Activated T-helper 1 cell treated with Interleukin-2 at 50 U/mL for 16 hours (primary cell): ENCODE results near the gene DGCR8.
A peak's percentile ranks its signal among the peaks of the same experiment; 100 is the strongest.

Experiments used
- DNase-seq: peaks from one replicate; pipeline ENCODE4 v3.0.0-alpha.2; 2020; ENCODE audit warnings: low read depth

Gene DGCR8

GRCh38 chr22:20110359-20110985, 30.4 kb downstream of the DGCR8 start:
- DNase-seq: no peak

GRCh38 chr22:20111045-20111688, 31.1 kb downstream of the DGCR8 start:
- no peak for DNase-seq

DNA sequence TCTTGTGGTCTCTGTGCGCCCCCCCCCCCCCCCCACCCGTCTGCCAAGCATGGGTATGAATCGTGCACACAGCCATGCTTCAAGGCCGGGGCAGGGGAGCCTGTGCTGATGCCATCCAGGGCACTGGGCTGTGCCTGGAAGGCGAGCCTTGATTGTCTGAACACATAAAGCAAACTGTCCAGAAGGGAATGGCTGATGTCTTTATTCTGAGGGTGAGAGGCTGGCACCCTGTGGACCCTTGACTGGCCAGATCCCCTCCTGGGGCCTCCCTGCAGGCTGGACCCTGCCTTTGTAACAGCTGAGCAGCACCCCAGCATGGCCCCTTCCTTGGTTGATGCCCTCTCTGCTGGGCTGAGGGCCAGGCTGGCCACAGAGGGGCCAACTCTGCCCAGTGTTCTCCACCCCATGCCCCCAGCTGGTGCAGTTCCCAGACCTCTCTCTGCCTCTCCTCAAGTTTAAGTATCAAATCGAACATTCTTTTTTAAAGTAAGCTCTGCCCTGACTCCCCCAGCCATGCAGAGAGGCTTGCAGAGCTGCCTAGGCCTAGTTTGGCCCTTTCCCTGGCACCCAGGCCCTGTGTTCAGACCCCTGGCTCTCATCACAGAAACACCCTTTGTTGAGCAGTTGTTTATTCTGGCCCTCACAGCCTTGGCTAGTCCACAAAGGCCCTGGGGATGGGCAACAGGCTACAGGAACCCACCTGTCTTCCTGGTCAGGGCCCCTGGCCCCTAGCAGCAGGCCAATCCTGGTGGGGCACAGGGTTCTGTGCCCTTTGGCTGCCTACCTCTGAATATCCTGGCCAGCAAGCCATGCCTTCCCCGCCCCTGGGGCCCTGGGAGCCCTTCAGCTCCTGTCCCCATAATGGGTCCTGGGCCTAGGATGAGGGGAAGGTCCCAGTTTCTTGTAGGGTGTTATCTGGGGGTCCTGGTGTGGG, 31.9 kb downstream of the DGCR8 start:
- no peak for DNase-seq

DNA sequence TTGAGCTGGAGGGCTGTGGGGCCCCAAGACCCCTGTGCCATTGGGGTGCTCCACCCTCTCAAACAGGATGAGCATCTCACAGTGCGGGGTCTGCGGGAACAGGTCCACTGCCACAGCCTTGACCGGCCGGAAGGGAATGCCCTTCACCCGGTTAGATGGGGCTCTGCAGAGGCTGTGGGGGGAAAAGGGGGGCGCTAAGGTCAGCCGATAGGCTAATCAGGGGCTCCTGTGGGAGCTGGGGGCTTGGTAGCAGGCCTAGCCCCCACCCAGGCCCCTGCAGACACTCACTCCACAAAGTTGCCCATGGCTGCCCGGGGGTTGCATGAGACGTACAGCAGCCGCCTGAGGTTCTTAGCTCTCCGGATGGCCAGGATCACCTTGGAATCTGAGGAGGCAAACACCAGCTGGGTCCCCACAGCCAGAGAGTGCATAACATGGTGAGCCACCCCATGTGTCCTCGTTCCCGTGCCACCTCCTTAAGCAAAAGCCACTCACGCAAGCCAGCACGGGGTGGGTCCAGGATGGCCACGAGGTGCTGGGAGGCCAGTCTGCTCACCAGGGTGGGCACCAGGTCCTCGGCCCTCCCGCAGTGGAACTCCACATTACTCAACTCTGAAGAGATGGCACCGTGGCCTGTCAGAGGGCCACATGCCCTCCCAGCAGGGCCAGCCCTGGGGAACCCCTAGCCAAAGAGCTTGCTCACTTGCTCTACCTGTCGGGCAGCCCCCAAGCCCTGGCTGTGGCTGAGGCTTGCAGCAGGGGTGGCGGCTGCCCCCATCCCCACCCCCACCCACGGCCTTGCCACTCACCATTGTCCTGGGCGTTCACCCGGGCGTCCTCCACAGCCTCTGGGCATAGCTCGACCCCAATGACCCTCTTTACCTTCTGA, 32.8 kb downstream of the DGCR8 start:
- no peak for DNase-seq

- no peak for DNase-seq
Observed at GRCh38 chr22:20113551-20114310, 33.7 kb downstream of the DGCR8 start.

GRCh38 chr22:20114506-20115475, 34.8 kb downstream of the DGCR8 start:
- DNase-seq: no peak

GRCh38 chr22:20115691-20116375, 35.8 kb downstream of the DGCR8 start, which contains the start of gene RANBP1:
RANBP1 (plus strand) TSS chr22:20116104; CDS start chr22:20116185, 81 bp downstream.
- DNase-seq: no peak

DNA sequence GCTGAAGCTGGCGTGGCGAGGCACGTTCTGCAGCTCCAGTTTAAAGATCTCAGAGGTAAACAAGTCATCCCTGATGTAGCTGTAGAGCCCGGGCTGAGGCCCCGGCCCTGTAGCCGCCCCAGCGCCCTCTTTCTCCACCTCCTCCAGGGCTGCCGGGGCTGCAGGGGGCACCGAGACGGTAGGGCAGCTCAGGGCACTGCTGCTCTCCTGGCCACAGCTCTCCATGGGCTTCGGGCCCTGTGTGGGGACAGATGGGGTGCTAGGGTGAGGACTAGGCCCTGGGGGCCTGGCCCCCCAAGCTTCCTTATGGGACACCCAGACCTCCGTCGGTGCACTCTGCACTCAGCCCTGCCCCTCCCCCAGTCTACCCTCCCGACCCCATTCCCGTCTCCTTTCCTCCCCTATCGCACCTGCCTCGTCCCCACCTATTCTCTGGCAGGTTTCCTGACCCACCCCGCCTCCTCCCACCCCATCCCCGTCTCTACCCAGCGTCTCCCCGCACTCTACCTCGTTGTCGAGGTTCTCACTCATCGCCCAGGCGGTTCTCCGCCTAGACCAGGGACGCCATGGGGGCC, 36.4 kb downstream of the DGCR8 start:
- DNase-seq: no peak

GRCh38 chr22:20116951-20117632, 37.1 kb downstream of the DGCR8 start, which contains the start of gene TRMT2A:
TRMT2A (minus strand) TSS chr22:20117226; CDS start chr22:20116906, 320 bp downstream.
- peak; percentile 94 for DNase-seq

GRCh38 chr22:20117633-20118299, 37.7 kb downstream of the DGCR8 start:
- no peak for DNase-seq

DNA sequence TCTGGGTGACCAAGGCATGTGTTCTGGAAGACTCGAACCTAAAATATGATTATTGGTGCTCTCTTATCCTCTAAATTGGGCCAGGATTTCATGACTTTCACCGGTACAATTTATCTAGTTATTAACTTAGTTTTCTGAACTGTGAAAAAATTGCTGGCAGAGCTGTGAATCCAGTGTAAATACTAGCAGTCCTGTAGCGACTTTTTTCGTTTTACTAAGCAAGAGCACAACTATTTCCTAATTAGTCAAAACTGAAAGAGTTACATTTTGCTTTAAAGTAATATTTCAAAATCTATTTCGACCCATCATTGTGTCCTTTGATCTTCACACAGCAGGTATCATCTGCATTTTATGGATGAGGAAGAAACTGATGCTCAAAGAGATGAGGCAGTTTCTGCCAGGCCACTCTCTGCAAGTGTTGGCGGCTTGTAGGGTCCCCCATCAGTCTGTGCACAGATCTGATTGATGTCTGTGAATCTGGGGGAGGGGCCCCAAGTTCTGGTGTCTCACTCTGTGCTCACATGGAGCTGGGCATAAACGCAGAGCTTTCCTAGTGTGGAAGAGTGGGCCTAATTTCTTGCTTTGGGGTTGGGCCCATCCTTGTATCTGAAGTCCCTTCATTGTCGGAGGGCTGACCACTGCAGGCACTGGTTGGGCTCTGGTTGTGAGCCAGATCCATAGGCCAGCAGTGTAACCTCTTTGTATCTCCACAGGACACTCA, 38.4 kb downstream of the DGCR8 start:
- DNase-seq: no peak

DNA sequence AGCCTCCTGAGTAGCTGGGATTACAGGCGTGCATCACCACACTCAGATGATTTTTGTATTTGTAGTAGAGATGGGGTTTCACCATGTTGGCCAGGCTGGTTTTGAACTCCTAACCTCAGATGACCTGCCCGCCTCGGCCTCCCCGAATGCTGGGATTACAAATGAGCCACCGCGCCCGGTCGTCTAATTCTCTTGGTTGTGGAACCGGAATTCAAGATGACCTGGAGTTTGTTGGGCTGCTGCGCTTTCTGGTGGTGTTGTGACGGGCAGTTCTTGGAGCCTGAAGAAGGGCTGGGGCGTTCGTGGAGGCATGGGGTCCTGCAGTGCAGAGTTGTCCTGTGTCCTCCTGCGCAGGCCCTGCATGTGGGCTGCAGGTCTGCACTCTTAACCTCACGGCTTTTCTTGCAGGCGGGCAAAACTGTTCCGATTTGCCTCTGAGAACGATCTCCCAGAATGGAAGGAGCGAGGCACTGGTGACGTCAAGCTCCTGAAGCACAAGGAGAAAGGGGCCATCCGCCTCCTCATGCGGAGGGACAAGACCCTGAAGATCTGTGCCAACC, 41.9 kb downstream of the DGCR8 start:
- no peak for DNase-seq

- no peak for DNase-seq
Observed at GRCh38 chr22:20123366-20124082, 43.5 kb downstream of the DGCR8 start.

- DNase-seq: no peak
Observed at GRCh38 chr22:20124083-20124787, 44.2 kb downstream of the DGCR8 start.
